Measurements from ENCODE around the gene PPP1R14B.

DNA sequence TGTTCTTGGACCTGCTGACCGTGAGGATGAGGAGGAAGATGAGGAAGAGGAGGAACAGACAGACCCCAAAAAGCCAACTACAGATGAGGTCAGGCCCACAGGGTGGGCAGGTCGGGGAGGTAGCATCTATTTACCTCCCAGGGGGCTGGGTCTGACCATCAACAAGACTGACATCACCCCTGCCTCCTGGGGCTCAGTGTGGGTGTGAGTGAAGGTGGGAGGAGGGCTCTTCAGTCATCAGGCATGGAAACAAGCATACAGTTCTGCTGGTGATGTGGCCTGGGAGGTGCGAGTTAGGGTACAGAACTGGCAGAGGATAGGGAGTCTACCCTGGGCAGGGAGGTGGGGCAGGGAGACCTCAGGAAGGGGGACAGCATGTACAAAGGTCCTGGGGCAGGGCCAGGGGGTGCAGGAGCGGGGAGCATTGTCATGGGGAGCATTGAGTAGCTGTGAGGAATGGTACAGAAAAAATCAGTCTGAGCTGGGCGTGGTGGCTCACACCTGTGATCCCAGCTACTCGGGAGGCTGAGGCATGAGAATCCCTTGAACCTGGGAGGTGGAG, 13.5 kb upstream of the PPP1R14B start:
- no peak for TF ChIP-seq EZH2phosphoT487 (IDR thresholded peaks at IDR 0.05; ENCODE audit: low read length)
- TF ChIP-seq, protein P1, sequence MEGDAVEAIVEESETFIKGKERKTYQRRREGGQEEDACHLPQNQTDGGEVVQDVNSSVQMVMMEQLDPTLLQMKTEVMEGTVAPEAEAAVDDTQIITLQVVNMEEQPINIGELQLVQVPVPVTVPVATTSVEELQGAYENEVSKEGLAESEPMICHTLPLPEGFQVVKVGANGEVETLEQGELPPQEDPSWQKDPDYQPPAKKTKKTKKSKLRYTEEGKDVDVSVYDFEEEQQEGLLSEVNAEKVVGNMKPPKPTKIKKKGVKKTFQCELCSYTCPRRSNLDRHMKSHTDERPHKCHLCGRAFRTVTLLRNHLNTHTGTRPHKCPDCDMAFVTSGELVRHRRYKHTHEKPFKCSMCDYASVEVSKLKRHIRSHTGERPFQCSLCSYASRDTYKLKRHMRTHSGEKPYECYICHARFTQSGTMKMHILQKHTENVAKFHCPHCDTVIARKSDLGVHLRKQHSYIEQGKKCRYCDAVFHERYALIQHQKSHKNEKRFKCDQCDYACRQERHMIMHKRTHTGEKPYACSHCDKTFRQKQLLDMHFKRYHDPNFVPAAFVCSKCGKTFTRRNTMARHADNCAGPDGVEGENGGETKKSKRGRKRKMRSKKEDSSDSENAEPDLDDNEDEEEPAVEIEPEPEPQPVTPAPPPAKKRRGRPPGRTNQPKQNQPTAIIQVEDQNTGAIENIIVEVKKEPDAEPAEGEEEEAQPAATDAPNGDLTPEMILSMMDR (IDR thresholded peaks at IDR 0.05; ENCODE audit: low read length): no peak
- no peak for TF ChIP-seq EZH2 (optimal IDR thresholded peaks at IDR 0.05; ENCODE audit: low read depth, low read length)

Measured in MM.1S (cell line).